Lung (tissue), 12 donors: ENCODE measurements around the gene MEF2D. TPM values are rescaled to one million over a fixed set of nuclear protein-coding genes. Genes with fewer than 3 reads are reported as not detected.

ENCODE experiments used
- ATAC-seq: fragments of 200-7000 bp; cut with Tn5 transposase; one replicate; pipeline ENCODE4 v1.9.1; 2020; ENCODE audit warnings: moderate number of reproducible peaks; ENCODE audit not compliant: insufficient read depth, low FRiP score
- DNase-seq, 3 donors: peaks; one replicate each; pipeline ENCODE4 v3.0.0-alpha.2; 2013 to 2017
- H3K27ac ChIP-seq, 2 donors: one replicate each; pipeline ENCODE4 v1.5.1; 2013; ENCODE audit warnings: mild to moderate bottlenecking in 2 of 2, moderate library complexity in 2 of 2, control low read depth in 1 of 2, inconsistent platforms in 1 of 2, low read depth in 1 of 2, low read length in 1 of 2
- H3K27me3 ChIP-seq, 3 donors: one replicate each; pipeline ENCODE4 v1.5.1; 2013; ENCODE audit warnings: low read length in 2 of 3; ENCODE audit not compliant: control insufficient read depth in 3 of 3, insufficient read depth in 3 of 3
- H3K36me3 ChIP-seq, 4 donors: one replicate each; pipeline ENCODE4 v1.5.1; 2013; ENCODE audit warnings: low read length in 4 of 4, mild to moderate bottlenecking in 1 of 4, moderate library complexity in 1 of 4; ENCODE audit not compliant: control insufficient read depth in 4 of 4, insufficient read depth in 4 of 4
- H3K4me1 ChIP-seq, 5 donors: one replicate each; pipeline ENCODE4 v1.5.1; 2013; ENCODE audit warnings: low read length in 5 of 5, mild to moderate bottlenecking in 2 of 5, moderate library complexity in 1 of 5; ENCODE audit not compliant: control insufficient read depth in 5 of 5, insufficient read depth in 5 of 5
- H3K4me3 ChIP-seq: one replicate; pipeline ENCODE4 v1.5.1; 2013; ENCODE audit warnings: mild to moderate bottlenecking, control low read depth, moderate library complexity
- H3K9ac ChIP-seq, 2 donors: one replicate each; pipeline ENCODE4 v1.5.1; 2013; ENCODE audit warnings: low read length in 2 of 2, control low read depth in 1 of 2; ENCODE audit not compliant: insufficient read depth in 1 of 2
- H3K9me3 ChIP-seq, 4 donors: one replicate each; pipeline ENCODE4 v1.5.1; 2013; ENCODE audit warnings: low read length in 3 of 4, mild to moderate bottlenecking in 1 of 4, moderate library complexity in 1 of 4; ENCODE audit not compliant: control insufficient read depth in 4 of 4, insufficient read depth in 3 of 4
- WGBS, 2 donors: extraction: QIAGEN DNeasy Blood & Tissue Kit; methylation state at CpG; one replicate each; pipeline ENCODE4 v1.1.7; 2013; 5-methylcytosine and 5-hydroxymethylcytosine counted together
- polyA plus RNA-seq, 2 donors: library from polyadenylated mRNA; stranded (reverse); fragments of 200-250 nt; gene quantifications; one replicate each; pipeline ENCODE4 v1.2.1, GENCODE V29; 2013
- total RNA-seq, 2 donors: library from RNA; depleted of rRNA in 1 of 2; stranded (reverse); fragments of >200 nt in 1 of 2; gene quantifications; one replicate each; pipeline ENCODE4 v1.2.1, GENCODE V29; 2014 to 2021
- TF ChIP-seq, protein P1 (sequence below): IDR thresholded peaks from 2 replicates; pipeline ENCODE4 v1.5.1; 2012; ENCODE audit warnings: mild to moderate bottlenecking; ENCODE audit errors: control extremely low read depth, extremely low read depth
- donor health status: control.
- donor health status: control.
- donor health status: Bipolar disorder and iron deficiency.
- donor health status: healthy.
- donor health status: DM: yes; HTN: yes; CAD: no.

The MEF2D gene
- total and polyA plus RNA-seq, 4 donors = 23.0 to 52.5 (median 23.1) TPM

GRCh38 chr1:156544592-156545102, 44.1 kb upstream of the MEF2D start:
- no peak overlapping the region for H3K27ac ChIP-seq
- peaks cover 0 to 6% (median 0%) of the 10 kb centered on the region in 4 donors for H3K36me3 ChIP-seq
- ATAC-seq = no peak
- 100% methylated on average over 3 of the region's 3 CpGs for WGBS, 2 donors
- H3K27me3 ChIP-seq = no peaks in the 10 kb centered on the region
- H3K9ac ChIP-seq = no peak overlapping the region
- H3K9me3 ChIP-seq = no peaks in the 10 kb centered on the region
- TF ChIP-seq, protein P1, sequence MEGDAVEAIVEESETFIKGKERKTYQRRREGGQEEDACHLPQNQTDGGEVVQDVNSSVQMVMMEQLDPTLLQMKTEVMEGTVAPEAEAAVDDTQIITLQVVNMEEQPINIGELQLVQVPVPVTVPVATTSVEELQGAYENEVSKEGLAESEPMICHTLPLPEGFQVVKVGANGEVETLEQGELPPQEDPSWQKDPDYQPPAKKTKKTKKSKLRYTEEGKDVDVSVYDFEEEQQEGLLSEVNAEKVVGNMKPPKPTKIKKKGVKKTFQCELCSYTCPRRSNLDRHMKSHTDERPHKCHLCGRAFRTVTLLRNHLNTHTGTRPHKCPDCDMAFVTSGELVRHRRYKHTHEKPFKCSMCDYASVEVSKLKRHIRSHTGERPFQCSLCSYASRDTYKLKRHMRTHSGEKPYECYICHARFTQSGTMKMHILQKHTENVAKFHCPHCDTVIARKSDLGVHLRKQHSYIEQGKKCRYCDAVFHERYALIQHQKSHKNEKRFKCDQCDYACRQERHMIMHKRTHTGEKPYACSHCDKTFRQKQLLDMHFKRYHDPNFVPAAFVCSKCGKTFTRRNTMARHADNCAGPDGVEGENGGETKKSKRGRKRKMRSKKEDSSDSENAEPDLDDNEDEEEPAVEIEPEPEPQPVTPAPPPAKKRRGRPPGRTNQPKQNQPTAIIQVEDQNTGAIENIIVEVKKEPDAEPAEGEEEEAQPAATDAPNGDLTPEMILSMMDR = no peak
- no peak for DNase-seq
- H3K4me3 ChIP-seq = no peak overlapping the region
- H3K4me1 ChIP-seq = no peaks in the 10 kb centered on the region

DNA sequence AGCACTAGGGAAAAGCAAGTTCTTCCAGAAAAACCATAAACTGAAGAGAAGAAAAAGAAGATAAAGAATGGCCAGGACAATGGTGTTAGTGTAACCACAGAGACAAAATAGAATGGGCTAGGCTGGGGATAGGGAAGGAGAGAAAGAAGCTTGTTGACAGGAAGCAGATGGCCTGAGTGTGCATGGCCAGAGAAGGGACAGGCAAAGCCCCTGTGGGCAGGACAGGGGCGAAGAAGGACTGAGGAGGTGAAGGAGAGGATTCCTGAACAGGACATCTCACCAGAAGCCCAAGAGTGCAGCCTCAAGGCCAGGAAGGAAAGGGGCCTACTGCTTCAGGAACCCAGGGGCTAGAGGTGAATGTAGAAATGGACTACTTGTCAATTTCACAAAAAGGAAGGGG, 42.5 kb upstream of the MEF2D start:
- H3K4me3 ChIP-seq = no peak overlapping the region
- ATAC-seq = no peak
- DNase-seq = no peak
- 63 to 89% methylated on average over 1 of the region's 1 CpG for WGBS, 2 donors
- H3K36me3 ChIP-seq = peaks cover 0 to 5% (median under 1%) of the 10 kb centered on the region in 4 donors
- no peak overlapping the region for H3K9ac ChIP-seq
- no peaks in the 10 kb centered on the region for H3K4me1 ChIP-seq
- H3K9me3 ChIP-seq = no peaks in the 10 kb centered on the region
- TF ChIP-seq, protein P1 = no peak
- H3K27me3 ChIP-seq = no peaks in the 10 kb centered on the region
- H3K27ac ChIP-seq = no peak overlapping the region

GRCh38 chr1:156540955-156541354, 40.4 kb upstream of the MEF2D start:
- TF ChIP-seq, protein P1 = no peak
- ATAC-seq = no peak
- WGBS, 2 donors = 84 to 100% methylated on average over 2 of the region's 2 CpGs
- Histone ChIP-seq H3K4me3 (no peak overlapping the region), H3K36me3 (peaks cover 0 to 5% (median 0%) of the 10 kb centered on the region in 4 donors), H3K4me1 (no peaks in the 10 kb centered on the region), H3K9me3 (no peaks in the 10 kb centered on the region), H3K27ac (no peak overlapping the region), H3K9ac (no peak overlapping the region), H3K27me3 (no peaks in the 10 kb centered on the region)
- DNase-seq = no peak

GRCh38 chr1:156539818-156540355, 39.3 kb upstream of the MEF2D start:
- TF ChIP-seq, protein P1 = no peak
- Histone ChIP-seq H3K9ac (no peak overlapping the region), H3K36me3 (peaks cover 0 to 5% (median 0%) of the 10 kb centered on the region in 4 donors), H3K27ac (no peak overlapping the region), H3K4me3 (no peak overlapping the region), H3K4me1 (no peaks in the 10 kb centered on the region), H3K9me3 (no peaks in the 10 kb centered on the region), H3K27me3 (no peaks in the 10 kb centered on the region)
- no peak for DNase-seq
- WGBS, 2 donors = 38 to 72% methylated on average over 4 of the region's 4 CpGs
- no peak for ATAC-seq
